GM03348 (cell line): ENCODE data around the gene SNX19.
"Not testable (repeated sequence)": the region's sequence is repeated elsewhere in the genome, so short reads cannot be mapped to it uniquely, and the experiment has no call there.

Experiments
- DNase-seq: peaks from one replicate; pipeline ENCODE4 v3.0.0; 2012; ENCODE audit warnings: low spot score

The SNX19 gene, protein sequence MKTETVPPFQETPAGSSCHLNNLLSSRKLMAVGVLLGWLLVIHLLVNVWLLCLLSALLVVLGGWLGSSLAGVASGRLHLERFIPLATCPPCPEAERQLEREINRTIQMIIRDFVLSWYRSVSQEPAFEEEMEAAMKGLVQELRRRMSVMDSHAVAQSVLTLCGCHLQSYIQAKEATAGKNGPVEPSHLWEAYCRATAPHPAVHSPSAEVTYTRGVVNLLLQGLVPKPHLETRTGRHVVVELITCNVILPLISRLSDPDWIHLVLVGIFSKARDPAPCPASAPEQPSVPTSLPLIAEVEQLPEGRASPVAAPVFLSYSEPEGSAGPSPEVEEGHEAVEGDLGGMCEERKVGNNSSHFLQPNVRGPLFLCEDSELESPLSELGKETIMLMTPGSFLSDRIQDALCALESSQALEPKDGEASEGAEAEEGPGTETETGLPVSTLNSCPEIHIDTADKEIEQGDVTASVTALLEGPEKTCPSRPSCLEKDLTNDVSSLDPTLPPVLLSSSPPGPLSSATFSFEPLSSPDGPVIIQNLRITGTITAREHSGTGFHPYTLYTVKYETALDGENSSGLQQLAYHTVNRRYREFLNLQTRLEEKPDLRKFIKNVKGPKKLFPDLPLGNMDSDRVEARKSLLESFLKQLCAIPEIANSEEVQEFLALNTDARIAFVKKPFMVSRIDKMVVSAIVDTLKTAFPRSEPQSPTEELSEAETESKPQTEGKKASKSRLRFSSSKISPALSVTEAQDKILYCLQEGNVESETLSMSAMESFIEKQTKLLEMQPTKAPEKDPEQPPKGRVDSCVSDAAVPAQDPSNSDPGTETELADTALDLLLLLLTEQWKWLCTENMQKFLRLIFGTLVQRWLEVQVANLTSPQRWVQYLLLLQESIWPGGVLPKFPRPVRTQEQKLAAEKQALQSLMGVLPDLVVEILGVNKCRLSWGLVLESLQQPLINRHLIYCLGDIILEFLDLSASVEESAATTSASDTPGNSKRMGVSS

DNA sequence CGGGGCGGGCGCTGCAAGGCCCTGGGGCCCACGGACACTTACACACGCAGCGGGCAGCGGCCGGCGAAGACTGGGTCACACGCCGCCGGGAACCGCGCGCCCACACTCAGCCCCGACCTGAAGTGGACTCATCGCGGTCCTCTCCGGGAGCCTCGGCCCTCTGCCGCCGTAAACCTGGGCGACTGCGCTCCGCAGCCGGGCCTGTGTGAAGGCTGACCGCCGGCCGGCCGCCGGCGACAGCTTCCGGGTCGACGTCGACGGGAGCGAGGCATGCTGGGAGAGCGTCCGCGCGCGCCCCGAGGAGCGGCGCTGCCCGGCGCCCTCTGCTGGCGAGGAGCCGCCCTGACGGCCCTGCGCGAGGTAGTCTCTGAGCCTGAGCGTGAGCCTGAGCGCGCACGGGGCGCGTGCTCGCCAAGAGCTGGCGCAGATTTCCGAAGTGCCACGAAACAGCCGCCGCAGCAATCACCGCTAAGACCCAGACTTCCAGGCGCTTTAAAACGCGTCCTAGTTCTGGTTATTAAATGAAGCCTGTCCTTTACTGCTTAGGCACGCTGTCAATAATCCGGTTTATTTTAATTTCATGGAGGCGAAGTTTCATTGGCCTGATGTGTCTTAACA lies at the start of gene SNX19:
Gene SNX19, minus strand, starts transcription at position 242 of the 618 bp plus-strand sequence. CDS start 540 bp downstream, outside the sequence.
- peak; percentile 97 for DNase-seq

DNA sequence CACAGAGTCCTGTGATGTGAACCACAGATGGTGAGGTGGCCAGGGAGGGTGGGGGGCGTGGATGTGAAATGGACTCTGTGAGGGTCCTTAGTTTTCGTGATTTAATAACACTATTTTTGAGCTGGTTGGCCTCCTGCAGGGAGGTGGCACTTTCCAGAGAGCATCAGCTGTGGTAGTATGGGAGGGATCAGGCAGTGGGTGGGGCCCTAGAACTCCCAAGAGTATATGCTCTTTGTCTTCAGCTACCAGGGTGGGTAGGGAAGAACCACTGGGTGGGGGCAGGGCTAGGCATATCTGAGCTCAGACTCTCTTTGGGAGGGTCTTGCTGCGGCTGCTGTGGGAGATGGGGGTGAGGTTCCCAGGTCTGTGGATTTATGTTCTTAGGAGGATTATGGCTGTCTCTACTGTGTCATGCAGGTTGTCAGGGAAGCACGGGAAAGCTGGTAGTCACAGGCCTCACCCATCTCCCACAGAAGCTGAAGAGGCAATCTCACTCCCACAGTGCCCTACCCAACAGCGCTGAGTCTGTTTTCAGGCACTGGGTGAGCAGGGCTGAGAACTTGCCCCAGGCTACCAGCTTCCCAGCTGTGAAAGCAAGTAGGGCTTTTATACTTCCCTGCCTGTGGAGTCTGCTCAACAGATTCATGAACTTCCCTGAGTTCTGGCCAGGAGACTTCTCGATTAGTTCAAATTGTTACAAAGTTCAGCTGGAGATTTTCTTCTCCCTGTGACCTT lies 47.9 kb upstream of the SNX19 start:
- no peak for DNase-seq

DNA sequence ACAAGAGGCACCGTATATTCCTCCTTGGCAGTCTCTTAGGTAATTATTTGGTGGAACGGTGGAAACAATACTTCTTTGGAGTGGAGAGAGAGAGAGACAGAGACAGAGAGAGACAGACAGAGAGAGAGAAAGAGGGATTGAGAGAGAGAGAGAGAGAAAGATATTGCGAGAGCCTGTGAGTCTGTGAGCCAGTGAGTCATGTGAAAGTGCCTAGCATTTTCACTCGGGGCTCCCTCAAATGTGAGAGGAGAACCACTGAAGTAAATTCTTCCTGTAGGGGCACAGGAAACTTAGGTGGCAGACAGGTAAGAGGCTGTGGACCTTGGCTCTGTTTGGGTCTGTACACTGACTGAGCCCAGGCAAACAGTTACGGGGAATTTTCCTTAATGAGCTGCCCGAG lies 31.6 kb upstream of the SNX19 start:
- DNase-seq: peak; percentile 15

DNA sequence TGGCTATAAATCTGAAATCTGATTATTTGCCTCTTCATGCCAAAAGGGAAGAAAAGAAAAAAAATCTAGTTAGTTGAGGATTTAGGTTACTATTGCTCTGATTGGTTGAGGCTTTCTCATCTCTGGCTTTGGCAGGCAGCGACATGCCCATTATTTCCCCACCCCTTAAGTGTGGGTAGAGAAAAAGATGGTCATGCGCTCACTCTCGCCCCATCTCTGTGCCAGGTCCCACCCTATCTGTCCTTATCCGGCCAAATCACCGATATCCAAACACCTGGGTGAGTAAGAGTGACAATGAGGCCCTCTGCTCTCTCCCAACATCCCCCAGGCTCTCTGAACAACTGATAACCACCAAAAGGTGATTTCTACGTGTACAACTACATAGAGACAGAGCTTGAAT lies 31.2 kb upstream of the SNX19 start:
- DNase-seq: no peak

DNA sequence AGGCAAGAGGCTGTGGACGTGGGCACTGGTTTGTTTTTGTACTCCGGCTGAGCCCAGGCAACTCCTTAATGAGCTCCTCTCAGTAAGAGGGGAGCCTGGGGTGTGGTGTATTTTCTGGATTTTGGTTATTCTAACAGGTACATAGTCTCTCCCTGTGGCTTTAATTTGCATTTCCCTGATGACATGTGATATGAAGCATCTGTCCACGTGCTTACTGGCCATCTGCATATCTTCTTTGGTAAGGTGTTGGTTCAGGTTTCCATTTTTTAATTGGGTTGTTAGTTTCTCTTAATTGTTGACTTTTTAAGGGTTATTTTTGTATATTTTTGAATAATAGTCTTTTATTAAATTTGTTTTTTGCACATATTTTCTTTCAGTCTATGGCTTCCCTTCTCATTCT lies 30.8 kb upstream of the SNX19 start:
- no peak for DNase-seq

DNA sequence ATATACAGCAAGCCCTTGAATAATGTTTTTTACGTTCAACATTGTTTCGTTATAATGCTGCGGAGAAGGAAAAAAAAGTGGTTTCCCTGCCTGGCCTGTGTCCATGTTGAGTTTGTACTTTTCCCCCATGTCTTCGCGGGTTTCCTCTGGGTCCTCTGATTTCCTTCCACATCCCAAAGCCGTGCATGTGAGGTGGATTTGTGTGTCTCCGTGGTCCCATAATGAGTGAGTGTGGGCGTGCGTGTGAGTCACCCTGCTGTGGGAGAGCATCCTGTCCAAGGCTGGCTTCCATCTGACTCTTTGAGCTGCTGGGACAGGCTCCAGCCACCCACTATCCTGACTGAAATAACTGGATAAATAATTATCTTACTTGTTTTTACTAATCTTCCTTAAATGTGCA lies 29.6 kb upstream of the SNX19 start:
- DNase-seq: peak; percentile 87

DNA sequence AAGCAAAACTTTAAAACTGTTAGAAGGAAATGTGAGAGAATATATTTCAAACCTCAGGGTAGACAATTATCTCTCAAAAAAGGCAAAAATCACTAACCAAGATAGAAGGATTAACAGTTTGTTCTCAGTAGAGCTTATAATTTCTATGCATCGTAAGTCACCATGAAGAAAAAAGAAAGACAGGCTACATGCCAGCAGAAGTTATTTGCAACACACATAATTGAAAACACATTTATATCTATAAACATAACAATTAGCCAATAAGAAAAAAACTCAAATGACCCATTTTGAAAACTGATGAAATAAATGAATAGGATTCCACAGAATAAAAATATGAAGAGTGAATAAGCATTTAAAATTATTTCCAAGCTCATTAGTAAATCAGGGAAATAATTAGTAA lies 24.4 kb upstream of the SNX19 start:
- no peak for DNase-seq

DNA sequence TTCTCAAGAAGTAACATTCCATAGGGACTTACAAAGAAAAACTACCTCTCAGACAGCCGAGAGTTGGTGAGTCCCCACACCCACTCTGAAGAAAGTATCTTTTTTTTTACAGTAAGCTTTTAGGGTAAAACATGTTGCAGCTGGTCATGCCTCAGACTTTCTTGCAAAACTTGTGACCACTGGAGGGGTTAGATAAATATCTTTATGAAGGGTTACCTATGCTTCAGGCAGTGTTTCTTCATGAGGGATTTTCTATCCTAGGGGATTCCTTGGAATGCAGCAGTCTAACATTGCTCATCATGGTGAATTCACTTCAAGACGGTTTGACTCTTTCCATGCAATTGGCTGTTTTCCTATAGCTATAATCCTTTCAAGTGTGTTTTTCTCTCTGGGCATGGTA lies 20.8 kb upstream of the SNX19 start:
- no peak for DNase-seq

DNA sequence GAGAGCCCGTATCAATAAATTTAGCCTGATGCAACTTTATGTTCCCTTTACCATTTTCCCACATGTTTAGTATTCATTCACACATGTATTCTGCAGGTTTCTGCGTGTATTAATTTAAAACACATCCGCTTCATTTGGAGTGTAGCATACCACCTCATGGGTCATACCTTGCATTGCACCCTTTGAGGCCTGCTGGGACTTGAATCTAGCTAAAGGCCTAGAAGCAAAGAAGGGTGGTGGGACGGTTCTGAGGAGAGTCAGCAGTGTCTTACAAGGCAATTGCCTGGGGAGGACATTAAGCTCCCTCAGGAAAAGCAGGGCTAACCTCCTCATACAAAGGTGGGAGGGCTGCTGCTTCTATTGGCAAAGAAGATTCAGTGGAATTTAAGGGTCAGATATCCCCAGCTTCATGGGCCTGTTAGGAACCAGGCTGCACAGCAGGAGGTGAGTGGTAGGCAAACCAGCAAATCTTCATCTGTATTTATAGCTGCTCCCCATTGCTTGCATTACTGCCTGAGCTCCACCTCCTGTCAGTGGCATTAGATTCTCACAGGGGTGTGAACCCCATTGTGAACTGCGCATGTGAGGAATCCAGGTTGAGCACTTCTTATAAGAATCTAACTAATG lies 15.9 kb upstream of the SNX19 start:
- no peak for DNase-seq

DNA sequence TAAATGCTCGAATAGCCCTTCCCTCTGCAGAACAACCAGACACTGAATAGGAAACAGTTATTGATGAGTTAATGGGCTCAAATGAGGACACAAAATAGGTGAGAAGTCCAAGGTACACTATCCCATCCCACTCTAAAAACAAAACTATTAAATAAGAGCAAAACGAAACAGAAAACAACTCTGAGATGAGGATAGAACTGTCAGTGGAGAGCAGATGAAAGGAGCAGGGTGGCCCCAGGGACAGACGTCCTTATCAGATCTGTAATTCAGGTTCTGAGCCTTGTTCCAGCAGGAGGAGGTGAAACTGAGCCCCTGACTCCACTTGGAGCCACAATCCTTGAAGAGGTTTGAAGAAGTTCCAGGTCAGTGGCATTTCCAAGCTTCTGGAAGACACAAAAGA lies 8.5 kb upstream of the SNX19 start:
- DNase-seq: no peak

DNA sequence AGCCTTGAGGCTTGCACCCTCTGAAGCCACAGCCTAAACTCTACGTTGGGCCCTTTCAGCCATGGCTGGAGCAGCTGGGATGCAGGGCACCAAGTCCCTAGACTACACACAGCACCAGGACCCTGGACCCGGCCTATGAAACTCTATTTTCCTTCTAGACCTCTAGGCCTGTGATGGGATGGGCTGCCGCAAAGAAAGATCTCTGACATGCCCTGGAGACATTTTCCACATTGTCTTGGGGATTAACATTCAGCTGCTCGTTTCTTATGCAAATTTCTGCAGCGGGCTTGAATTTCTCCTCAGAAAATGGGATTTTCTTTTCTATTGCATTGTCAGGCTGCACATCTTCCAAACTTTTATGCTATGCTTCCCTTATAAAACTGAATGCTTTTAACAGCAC lies 4.3 kb upstream of the SNX19 start:
- DNase-seq: not testable (repeated sequence)

DNA sequence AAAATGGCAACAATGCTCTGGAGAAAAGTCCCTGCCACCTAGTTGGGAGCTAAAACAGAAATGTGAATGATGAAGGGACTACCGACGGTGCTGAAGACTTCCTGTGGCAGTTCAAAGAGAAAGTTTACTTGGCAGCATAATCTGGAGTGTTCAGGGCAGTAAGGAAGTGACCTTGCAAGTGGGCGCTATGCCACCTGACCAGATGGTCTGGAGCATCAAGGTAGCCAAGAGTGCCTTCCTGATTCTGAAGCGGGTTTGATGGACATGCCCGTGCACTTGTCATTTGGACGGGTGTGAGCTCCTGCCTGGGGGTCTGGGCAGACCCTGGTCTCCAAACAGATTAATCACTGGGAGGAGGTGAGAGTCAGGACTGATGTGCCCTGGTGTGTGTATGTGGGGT lies 1.8 kb upstream of the SNX19 start:
- DNase-seq: no peak

DNA sequence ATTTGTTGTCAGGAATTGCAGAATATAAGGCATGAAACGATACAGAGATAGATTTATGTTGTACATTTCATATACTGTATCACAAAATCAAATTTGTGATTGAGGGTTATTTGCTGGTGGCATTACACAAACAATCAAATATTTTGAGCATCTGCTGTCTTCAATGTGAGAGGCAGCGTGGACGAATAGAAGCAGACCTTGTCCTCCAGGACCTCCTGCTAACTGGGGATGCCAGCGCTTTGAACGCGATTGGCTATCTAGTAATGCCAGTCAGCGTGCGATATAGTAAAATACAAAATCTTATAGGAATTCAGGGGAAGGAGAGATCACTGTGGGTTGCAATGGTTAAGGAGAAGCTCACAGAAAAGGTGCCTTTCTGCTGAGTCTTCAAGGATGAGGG lies 631 bp upstream of the SNX19 start:
- no peak for DNase-seq

DNA sequence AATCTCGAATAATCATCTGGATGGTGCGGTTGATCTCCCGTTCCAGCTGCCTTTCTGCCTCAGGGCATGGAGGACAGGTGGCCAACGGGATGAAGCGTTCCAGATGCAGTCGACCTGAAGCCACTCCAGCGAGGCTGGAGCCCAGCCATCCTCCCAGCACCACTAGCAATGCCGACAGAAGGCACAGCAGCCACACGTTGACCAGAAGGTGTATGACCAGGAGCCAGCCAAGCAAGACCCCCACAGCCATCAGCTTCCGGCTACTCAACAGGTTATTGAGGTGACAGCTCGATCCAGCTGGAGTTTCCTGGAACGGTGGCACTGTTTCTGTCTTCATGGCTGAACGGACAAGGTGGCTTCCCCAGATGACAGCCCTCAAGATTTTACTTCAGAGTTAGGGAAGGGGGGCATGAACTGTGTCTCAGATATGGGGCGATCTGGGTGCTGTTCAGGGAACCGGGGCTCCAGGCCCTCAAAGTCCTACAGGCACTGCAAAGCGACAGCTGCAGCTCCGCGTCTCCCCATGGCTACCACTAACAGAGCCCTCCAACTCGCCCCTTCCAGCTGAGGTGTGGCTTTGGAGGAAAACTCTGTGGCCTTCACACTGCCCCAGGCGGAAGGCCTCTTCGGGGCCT lies 559 bp downstream of the SNX19 start:
- no peak for DNase-seq

DNA sequence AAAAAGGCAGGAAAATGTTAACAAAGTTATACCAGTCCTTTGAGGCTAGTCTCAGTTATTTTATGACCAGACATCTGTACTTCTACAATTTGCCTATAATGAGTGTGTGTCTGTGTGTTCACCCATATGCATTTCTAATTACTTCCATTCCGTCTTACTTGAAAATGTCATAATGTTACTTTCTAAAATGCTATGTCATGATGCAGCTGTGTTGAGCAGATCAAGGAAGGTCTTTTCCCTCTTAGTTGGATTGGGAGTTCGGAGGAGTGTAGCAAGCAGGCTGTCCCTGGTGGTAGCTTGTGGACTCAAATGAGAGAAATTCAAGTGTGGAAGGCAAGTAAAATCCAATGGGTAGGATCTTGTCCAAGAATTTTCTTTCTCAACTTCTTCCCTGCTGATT lies 3.0 kb downstream of the SNX19 start:
- no peak for DNase-seq

DNA sequence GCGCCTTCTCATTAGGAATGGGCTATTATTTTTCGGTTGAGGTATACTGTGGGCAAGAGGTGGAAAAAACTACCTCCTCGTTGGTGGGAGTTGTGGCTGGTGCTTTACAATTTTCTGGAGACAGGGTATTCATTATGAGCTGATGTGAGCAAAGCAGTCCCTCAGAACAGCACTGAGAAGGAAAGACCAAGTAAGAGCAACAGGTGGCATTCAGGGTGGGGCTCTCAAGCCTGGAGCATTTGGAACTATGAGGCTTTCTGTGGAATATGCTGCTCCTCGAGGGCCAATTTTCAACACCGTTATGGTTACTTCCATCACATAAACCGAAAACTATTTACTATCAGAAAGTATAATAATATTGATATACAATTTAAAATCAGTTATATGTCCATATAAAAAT lies 3.7 kb downstream of the SNX19 start:
- DNase-seq: no peak

DNA sequence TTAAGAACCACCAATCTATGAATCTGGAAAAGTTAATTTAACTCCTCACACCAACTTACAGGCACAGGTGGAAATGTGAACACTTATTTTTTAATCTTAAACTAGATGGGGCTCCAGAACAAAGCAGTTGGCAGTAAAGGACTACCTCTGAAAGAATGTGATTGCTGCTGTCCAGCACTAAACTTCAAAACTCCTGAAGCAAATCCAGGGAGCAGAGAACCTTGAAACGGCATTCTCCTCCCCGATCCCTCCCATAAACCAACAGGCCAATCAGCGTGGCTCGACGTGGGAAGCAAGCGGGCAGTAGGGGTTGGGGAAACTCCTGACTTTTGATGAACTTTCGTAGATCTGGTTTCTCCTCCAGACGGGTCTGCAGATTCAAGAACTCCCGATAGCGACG lies 5.0 kb downstream of the SNX19 start:
- DNase-seq: no peak

DNA sequence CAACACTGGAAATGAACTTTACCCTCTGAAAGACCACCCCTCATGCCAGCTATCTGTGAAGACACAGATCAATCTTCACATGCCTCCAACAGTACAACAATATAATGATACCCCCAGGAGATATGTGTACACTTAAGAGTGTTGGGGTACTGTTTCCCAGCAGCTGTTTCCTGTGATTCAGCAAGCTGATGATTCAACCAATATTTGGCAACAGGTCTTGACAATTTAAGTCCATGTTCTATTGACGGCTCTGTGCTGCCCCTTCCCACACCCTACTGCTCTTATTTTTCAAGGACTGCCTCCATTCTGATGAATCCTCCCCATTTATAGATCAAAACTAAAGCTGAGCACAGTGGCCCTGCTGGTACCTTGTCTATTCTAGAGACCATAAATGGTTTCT lies 6.6 kb downstream of the SNX19 start:
- DNase-seq: no peak

DNA sequence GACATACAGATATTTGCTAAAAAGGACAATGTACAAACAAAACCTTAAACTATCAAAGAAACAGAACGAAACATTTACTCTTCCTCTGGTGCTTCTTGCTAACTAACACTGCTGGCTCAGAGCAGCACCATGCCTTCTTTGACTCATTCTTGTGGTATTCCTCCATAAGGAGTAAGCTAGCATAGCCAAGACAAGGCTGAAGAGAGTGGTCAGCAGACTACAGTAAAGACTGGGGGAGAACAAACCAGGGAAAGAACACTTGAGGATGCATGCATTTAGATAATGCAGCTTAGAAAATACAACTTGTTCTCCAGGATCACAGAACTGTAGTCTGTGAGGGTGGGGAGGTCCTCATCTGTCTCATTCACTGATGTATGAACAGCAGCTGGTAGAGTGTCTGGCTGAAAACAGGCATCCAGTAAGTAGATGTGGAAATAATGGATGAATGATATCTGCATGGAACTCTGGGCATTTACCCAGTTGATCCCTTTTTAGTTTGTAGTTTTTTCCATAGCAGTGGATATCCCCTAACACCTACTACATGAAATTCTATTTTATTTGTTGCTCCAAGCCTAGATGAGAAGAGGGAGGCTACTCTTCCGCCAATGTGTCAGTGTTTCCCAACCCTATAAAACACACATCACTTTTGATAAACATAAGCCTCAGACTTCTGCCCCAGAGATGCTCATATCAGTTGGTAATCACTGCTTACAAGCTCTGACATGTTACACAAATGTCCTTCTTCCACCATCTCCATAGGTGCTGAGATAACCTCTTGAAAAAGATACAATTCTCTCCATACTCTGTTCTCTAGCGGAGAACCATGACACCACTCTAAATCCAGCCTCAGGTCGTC lies 7.3 kb downstream of the SNX19 start:
- DNase-seq: peak; percentile 78

DNA sequence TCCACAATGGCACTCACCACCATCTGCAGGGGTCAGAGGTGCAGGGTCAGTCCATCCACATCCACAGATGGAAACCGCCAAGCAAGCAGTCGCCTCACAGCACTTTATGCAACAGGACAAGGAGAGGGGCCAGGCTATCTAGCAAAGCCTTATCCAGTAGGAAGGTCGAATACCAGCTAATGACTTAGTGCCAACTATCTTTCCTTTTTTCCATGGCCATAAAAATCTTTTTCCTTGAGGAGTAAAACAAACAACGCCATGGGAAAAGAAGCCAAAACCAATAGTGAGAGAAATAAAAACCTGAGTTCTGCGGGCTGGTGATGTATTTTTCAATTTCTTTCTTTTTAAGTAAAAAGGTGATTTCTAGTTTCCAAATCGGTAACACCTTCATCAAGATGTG lies 8.2 kb downstream of the SNX19 start:
- DNase-seq: no peak
